Adipocyte (in vitro differentiated cells): ENCODE data around the gene KLHL1.

Experiments
- DNase-seq: peaks from one replicate; pipeline ENCODE4 v3.0.0-alpha.2; 2015; ENCODE audit warnings: low read depth
- H3K27me3 ChIP-seq: replicated peaks from 2 replicates; pipeline ENCODE4 v1.7.0; 2013; ENCODE audit warnings: mild to moderate bottlenecking, low read length, moderate library complexity; ENCODE audit not compliant: control insufficient read depth, insufficient read depth
- H3K36me3 ChIP-seq: 2 replicates; pipeline ENCODE4 v1.7.0; 2013; ENCODE audit warnings: low read length, mild to moderate bottlenecking, moderate library complexity; ENCODE audit not compliant: control insufficient read depth, insufficient read depth, severe bottlenecking
- H3K4me1 ChIP-seq: 2 replicates; pipeline ENCODE4 v1.7.0; 2013; ENCODE audit warnings: mild to moderate bottlenecking, low read length, moderate library complexity; ENCODE audit not compliant: control insufficient read depth, insufficient read depth
- H3K4me3 ChIP-seq: 2 replicates; pipeline ENCODE4 v1.7.0; 2013; ENCODE audit warnings: mild to moderate bottlenecking, low read length, moderate library complexity
- H3K9ac ChIP-seq: 2 replicates; pipeline ENCODE4 v1.7.0; 2013; ENCODE audit warnings: mild to moderate bottlenecking, low read length, moderate library complexity
- H3K9me3 ChIP-seq: 2 replicates; pipeline ENCODE4 v1.7.0; 2013; ENCODE audit warnings: mild to moderate bottlenecking, low read length, moderate library complexity; ENCODE audit not compliant: control insufficient read depth

The KLHL1 gene

GRCh38 chr13:69681722-69682121, 426.5 kb downstream of the KLHL1 start:
- Histone ChIP-seq H3K9me3 (no peaks in the 10 kb centered on the region), H3K36me3 (no peaks in the 10 kb centered on the region), H3K4me1 (no peaks in the 10 kb centered on the region), H3K4me3 (no peak overlapping the region), H3K27me3 (no peaks in the 10 kb centered on the region), H3K9ac (no peak overlapping the region)
- DNase-seq = no peak

- Histone ChIP-seq H3K4me1 (no peaks in the 10 kb centered on the region), H3K9ac (no peak overlapping the region), H3K27me3 (no peaks in the 10 kb centered on the region), H3K4me3 (no peak overlapping the region), H3K36me3 (no peaks in the 10 kb centered on the region), H3K9me3 (no peaks in the 10 kb centered on the region)
- no peak for DNase-seq
These were observed 430.9 kb downstream of the KLHL1 start for GRCh38 chr13:69677343-69677742.

- Histone ChIP-seq H3K27me3 (no peaks in the 10 kb centered on the region), H3K4me3 (no peak overlapping the region), H3K4me1 (no peaks in the 10 kb centered on the region), H3K9ac (no peak overlapping the region), H3K9me3 (no peaks in the 10 kb centered on the region), H3K36me3 (no peaks in the 10 kb centered on the region)
- DNase-seq = no peak
These were observed 432.0 kb downstream of the KLHL1 start for GRCh38 chr13:69676286-69676685.

GRCh38 chr13:69660155-69660554, 448.1 kb downstream of the KLHL1 start:
- Histone ChIP-seq H3K9ac (no peak overlapping the region), H3K36me3 (no peaks in the 10 kb centered on the region), H3K4me1 (no peaks in the 10 kb centered on the region), H3K4me3 (no peak overlapping the region), H3K27me3 (no peaks in the 10 kb centered on the region), H3K9me3 (peaks cover 11% of the 10 kb centered on the region)
- no peak for DNase-seq

GRCh38 chr13:69657676-69658075, 450.6 kb downstream of the KLHL1 start:
- Histone ChIP-seq H3K4me3 (no peak overlapping the region), H3K9me3 (peaks cover 11% of the 10 kb centered on the region), H3K27me3 (no peaks in the 10 kb centered on the region), H3K4me1 (no peaks in the 10 kb centered on the region), H3K36me3 (no peaks in the 10 kb centered on the region), H3K9ac (no peak overlapping the region)
- DNase-seq = no peak

- H3K36me3 ChIP-seq = no peaks in the 10 kb centered on the region
- no peaks in the 10 kb centered on the region for H3K27me3 ChIP-seq
- H3K9me3 ChIP-seq = peaks cover 8% of the 10 kb centered on the region
- H3K4me1 ChIP-seq = no peaks in the 10 kb centered on the region
- no peak overlapping the region for H3K4me3 ChIP-seq
- H3K9ac ChIP-seq = no peak overlapping the region
- DNase-seq = no peak
These were observed 453.9 kb downstream of the KLHL1 start for GRCh38 chr13:69654392-69654791.
